Lung (tissue), 12 donors: ENCODE results near the gene ZHX3. TPM values are rescaled to one million over a fixed set of nuclear protein-coding genes. Genes with fewer than 3 reads are reported as not detected.

Source experiments
- ATAC-seq: fragments of 200-7000 bp; cut with Tn5 transposase; one replicate; pipeline ENCODE4 v1.9.1; 2020; ENCODE audit warnings: moderate number of reproducible peaks; ENCODE audit not compliant: insufficient read depth, low FRiP score
- DNase-seq, 3 donors: peaks; one replicate each; pipeline ENCODE4 v3.0.0-alpha.2; 2013 to 2017
- H3K27ac ChIP-seq, 2 donors: one replicate each; pipeline ENCODE4 v1.5.1; 2013; ENCODE audit warnings: mild to moderate bottlenecking in 2 of 2, moderate library complexity in 2 of 2, control low read depth in 1 of 2, inconsistent platforms in 1 of 2, low read depth in 1 of 2, low read length in 1 of 2
- H3K27me3 ChIP-seq, 3 donors: one replicate each; pipeline ENCODE4 v1.5.1; 2013; ENCODE audit warnings: low read length in 2 of 3; ENCODE audit not compliant: control insufficient read depth in 3 of 3, insufficient read depth in 3 of 3
- H3K36me3 ChIP-seq, 4 donors: one replicate each; pipeline ENCODE4 v1.5.1; 2013; ENCODE audit warnings: low read length in 4 of 4, mild to moderate bottlenecking in 1 of 4, moderate library complexity in 1 of 4; ENCODE audit not compliant: control insufficient read depth in 4 of 4, insufficient read depth in 4 of 4
- H3K4me1 ChIP-seq, 5 donors: one replicate each; pipeline ENCODE4 v1.5.1; 2013; ENCODE audit warnings: low read length in 5 of 5, mild to moderate bottlenecking in 2 of 5, moderate library complexity in 1 of 5; ENCODE audit not compliant: control insufficient read depth in 5 of 5, insufficient read depth in 5 of 5
- H3K4me3 ChIP-seq: one replicate; pipeline ENCODE4 v1.5.1; 2013; ENCODE audit warnings: mild to moderate bottlenecking, control low read depth, moderate library complexity
- H3K9ac ChIP-seq, 2 donors: one replicate each; pipeline ENCODE4 v1.5.1; 2013; ENCODE audit warnings: low read length in 2 of 2, control low read depth in 1 of 2; ENCODE audit not compliant: insufficient read depth in 1 of 2
- H3K9me3 ChIP-seq, 4 donors: one replicate each; pipeline ENCODE4 v1.5.1; 2013; ENCODE audit warnings: low read length in 3 of 4, mild to moderate bottlenecking in 1 of 4, moderate library complexity in 1 of 4; ENCODE audit not compliant: control insufficient read depth in 4 of 4, insufficient read depth in 3 of 4
- WGBS, 2 donors: extraction: QIAGEN DNeasy Blood & Tissue Kit; methylation state at CpG; one replicate each; pipeline ENCODE4 v1.1.7; 2013; 5-methylcytosine and 5-hydroxymethylcytosine counted together
- polyA plus RNA-seq, 2 donors: library from polyadenylated mRNA; stranded (reverse); fragments of 200-250 nt; gene quantifications; one replicate each; pipeline ENCODE4 v1.2.1, GENCODE V29; 2013
- total RNA-seq, 2 donors: library from RNA; depleted of rRNA in 1 of 2; stranded (reverse); fragments of >200 nt in 1 of 2; gene quantifications; one replicate each; pipeline ENCODE4 v1.2.1, GENCODE V29; 2014 to 2021
- TF ChIP-seq, protein P1 (sequence below): IDR thresholded peaks from 2 replicates; pipeline ENCODE4 v1.5.1; 2012; ENCODE audit warnings: mild to moderate bottlenecking; ENCODE audit errors: control extremely low read depth, extremely low read depth
- donor health status: control.
- donor health status: control.
- donor health status: Bipolar disorder and iron deficiency.
- donor health status: healthy.
- donor health status: DM: yes; HTN: yes; CAD: no.

Gene ZHX3
- total and polyA plus RNA-seq, 4 donors: 8.3 to 48.2 (median 18.0) TPM

- Histone ChIP-seq H3K27ac (no peak overlapping the region), H3K4me1 (peaks cover 0 to 10% (median 0%) of the 10 kb centered on the region in 5 donors), H3K9ac (no peak overlapping the region), H3K4me3 (no peak overlapping the region), H3K36me3 (no peaks in the 10 kb centered on the region), H3K9me3 (no peaks in the 10 kb centered on the region), H3K27me3 (no peaks in the 10 kb centered on the region)
- DNase-seq (peak in 1 of 3 donors; percentile 32), ATAC-seq (no peak)
- WGBS, 2 donors: 91 to 95% methylated on average over 1 of the region's 1 CpG
- TF ChIP-seq, protein P1, sequence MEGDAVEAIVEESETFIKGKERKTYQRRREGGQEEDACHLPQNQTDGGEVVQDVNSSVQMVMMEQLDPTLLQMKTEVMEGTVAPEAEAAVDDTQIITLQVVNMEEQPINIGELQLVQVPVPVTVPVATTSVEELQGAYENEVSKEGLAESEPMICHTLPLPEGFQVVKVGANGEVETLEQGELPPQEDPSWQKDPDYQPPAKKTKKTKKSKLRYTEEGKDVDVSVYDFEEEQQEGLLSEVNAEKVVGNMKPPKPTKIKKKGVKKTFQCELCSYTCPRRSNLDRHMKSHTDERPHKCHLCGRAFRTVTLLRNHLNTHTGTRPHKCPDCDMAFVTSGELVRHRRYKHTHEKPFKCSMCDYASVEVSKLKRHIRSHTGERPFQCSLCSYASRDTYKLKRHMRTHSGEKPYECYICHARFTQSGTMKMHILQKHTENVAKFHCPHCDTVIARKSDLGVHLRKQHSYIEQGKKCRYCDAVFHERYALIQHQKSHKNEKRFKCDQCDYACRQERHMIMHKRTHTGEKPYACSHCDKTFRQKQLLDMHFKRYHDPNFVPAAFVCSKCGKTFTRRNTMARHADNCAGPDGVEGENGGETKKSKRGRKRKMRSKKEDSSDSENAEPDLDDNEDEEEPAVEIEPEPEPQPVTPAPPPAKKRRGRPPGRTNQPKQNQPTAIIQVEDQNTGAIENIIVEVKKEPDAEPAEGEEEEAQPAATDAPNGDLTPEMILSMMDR: no peak
These were observed 104.2 kb downstream of the ZHX3 start for GRCh38 chr20:41213150-41213820.

DNA sequence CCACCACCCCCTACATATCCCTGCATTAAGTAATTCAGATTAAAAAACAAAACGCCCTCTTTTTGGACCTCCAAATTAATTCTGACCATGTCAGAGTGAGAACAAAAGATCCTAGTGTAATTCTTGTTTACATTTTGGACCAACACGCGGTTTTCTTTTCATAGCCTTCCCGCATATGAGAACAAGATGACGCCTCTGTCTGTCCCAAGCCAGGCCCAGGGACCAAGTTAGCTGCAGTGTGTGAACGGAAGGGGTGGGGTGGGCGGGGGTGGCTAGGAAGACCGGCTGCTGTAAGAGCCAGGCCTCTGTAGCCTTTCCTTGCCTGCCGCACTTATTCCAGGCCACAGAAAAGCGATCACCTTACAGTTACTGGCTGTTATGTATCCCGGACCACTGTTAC lies 112.2 kb downstream of the ZHX3 start:
- ATAC-seq (no peak), DNase-seq (peak in 1 of 3 donors; percentile 8)
- Histone ChIP-seq H3K27me3 (no peaks in the 10 kb centered on the region), H3K9me3 (peaks cover 0 to 2% (median 0%) of the 10 kb centered on the region in 4 donors), H3K9ac (no peak overlapping the region), H3K4me1 (peaks cover 0 to 2% (median 0%) of the 10 kb centered on the region in 5 donors), H3K36me3 (peaks cover 0 to 17% (median 2%) of the 10 kb centered on the region in 4 donors), H3K27ac (no peak overlapping the region), H3K4me3 (no peak overlapping the region)
- TF ChIP-seq, protein P1: no peak
- WGBS, 2 donors: 82 to 84% methylated on average over 11 of the region's 11 CpGs

DNA sequence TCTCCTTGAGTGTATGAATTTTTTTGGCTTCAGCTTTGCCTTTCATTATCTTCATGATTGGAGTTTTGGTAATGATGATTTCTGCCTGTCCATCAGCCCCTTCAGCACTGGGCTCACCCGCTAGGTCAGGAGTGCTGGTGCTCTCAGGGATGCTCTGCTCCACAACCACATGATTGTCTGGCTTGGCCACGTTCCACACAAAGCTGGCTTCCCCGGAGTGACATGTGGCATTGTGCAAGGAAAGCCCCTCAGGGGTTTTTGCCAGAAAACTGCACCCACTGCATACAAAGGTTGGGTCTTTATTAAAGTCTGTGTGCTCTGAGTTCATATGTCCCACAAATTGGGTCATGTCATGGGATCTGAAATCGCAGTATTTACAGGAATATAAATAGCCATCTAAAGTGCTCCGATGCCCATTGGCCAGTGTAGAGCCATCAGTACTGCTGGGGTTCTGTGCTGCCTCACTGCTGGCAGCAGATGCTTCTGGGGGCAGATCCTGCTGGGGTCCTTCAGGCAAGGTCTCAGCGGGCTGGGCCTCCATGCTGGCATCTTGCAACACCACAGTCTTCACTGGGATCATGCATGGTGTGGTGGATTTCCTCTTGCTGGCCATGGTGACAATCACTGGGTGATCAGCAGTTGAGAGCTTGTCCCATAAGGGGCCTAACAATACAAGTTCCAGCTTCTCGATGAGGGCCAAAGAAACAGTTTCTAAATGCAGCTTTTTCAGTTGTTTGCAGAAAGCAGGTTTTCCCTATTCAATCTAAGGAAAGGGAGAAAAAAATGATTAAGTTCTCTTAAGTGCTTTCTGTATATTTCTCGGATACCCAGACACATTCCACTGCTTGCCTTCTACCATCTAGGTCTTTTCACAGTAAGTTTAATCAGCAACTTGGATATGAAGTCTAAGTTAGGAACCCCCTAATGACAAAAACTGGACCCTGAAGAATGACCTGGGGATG lies 112.9 kb downstream of the ZHX3 start:
- no peak for ATAC-seq
- Histone ChIP-seq H3K27ac (no peak overlapping the region), H3K4me1 (peaks cover 0 to 2% (median 0%) of the 10 kb centered on the region in 5 donors), H3K9ac (no peak overlapping the region), H3K9me3 (peaks cover 0 to 2% (median 0%) of the 10 kb centered on the region in 4 donors), H3K4me3 (no peak overlapping the region), H3K36me3 (peaks cover 0 to 17% (median 2%) of the 10 kb centered on the region in 4 donors), H3K27me3 (no peaks in the 10 kb centered on the region)
- TF ChIP-seq, protein P1: no peak
- 94 to 95% methylated on average over 8 of the region's 8 CpGs for WGBS, 2 donors
- no peak for DNase-seq
